H1 (cell line): ENCODE measurements around the gene CDK10. TPM values are rescaled to one million over a fixed set of nuclear protein-coding genes. Genes with fewer than 3 reads are reported as not detected.

Experiments used
- BACH1 ChIP-seq: IDR thresholded peaks from 2 replicates; pipeline ENCODE4 v1.6.1; 2012; ENCODE audit warnings: low read length, improper control_type of control experiment
- BRCA1 ChIP-seq: IDR thresholded peaks from 2 replicates; pipeline ENCODE4 v1.6.1; 2012; ENCODE audit warnings: low read depth, low read length, improper control_type of control experiment
- HDAC2 ChIP-seq, 2 experiments: fragments of 300-600 bp in 1 of 2; sonication (generic) in 1 of 2; IDR thresholded peaks; 2 replicates each; pipeline ENCODE4 v1.6.1; 2011 to 2012; ENCODE audit warnings: low read depth in 2 of 2, low read length in 2 of 2, mild to moderate bottlenecking in 2 of 2, moderate library complexity in 2 of 2, borderline replicate concordance in 1 of 2, inconsistent platforms in 1 of 2
- KDM4A ChIP-seq: IDR thresholded peaks from one replicate; pipeline ENCODE4 v1.7.1; 2012; ENCODE audit warnings: low read depth, mild to moderate bottlenecking, moderate library complexity, low read length, inconsistent platforms; ENCODE audit not compliant: severe bottlenecking
- POLR2A ChIP-seq, 2 experiments: IDR thresholded peaks; 1 replicate in 1 of 2; 2 replicates in 1 of 2; pipeline ENCODE4 v1.6.1; 2011; ENCODE audit warnings: low read depth in 2 of 2, low read length in 2 of 2, mild to moderate bottlenecking in 2 of 2; ENCODE audit errors: control extremely low read depth in 1 of 2
- SIX5 ChIP-seq: IDR thresholded peaks from 2 replicates; pipeline ENCODE4 v1.6.1; 2011; ENCODE audit warnings: mild to moderate bottlenecking, low read depth, low read length
- polyA plus RNA-seq, 7 experiments: library from polyadenylated mRNA; depleted of rRNA in 3 of 7; stranded (reverse) in 5 of 7; unstranded in 2 of 7; fragments of >200 nt in 5 of 7; fragments of 200-250 nt in 2 of 7; gene quantifications; 1 replicate in 5 of 7; 2 replicates in 1 of 7; 4 replicates in 1 of 7; pipeline versions ENCODE4 v1.2.1 to v1.2.3, GENCODE V29; 2011 to 2013; ENCODE audit warnings: missing spikeins in 2 of 7, mixed read lengths in 2 of 7
- total RNA-seq: library from RNA; stranded (reverse); fragmentation: NEBNext Ultra II Directional; extraction: Animal tissue kit (Norgen Biotek cat#: 25700); gene quantifications from 2 replicates; pipeline ENCODE4 v1.2.1, GENCODE V29; 2021
- TF ChIP-seq, protein P1 (sequence below): fragments of 300-600 bp; sonication (generic); IDR thresholded peaks from 2 replicates; pipeline ENCODE4 v1.7.1; 2012; ENCODE audit warnings: low read length, moderate library complexity, mild to moderate bottlenecking, inconsistent platforms; ENCODE audit not compliant: insufficient replicate concordance
- TF ChIP-seq, protein P2 (sequence below): IDR thresholded peaks from 2 replicates; pipeline ENCODE4 v1.6.1; 2012; ENCODE audit warnings: low read length, inconsistent platforms
- TF ChIP-seq, protein P3 (sequence below): IDR thresholded peaks from 2 replicates; pipeline ENCODE4 v1.6.1; 2012; ENCODE audit warnings: inconsistent platforms

Gene CDK10
- total and polyA plus RNA-seq, 2 of the 8 experiments (the other 6 are each of a cell fraction or from before 2014, with no cell fraction given), result 49.5 to 83.9 TPM

DNA sequence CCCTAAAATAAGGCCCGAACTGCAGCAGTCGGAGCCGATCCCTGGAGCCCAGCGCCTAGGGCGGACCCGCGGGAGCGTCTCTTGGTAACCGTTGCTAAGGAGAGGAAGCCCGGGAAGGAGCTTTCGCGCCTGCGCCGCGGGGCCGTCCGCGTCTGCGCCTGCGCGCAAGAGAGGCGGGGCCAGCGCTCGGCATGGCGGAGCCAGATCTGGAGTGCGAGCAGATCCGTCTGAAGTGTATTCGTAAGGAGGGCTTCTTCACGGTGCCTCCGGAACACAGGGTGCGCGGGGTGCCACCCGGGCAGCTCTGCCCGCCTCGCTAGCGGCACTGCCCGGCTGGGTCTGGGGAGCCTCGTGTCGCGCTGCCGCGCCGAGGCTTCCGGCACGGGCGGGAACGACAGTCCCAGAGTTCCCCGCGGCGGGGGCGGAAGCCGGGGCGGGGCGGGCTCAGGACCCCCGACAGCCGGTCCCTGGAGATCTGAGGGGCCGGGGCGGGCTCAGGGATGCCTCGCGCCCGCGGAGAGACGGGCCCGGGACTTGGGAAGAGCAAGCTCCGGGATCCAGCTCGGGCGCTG is at the start of gene CDK10 (continued):
- TF ChIP-seq, protein P1, sequence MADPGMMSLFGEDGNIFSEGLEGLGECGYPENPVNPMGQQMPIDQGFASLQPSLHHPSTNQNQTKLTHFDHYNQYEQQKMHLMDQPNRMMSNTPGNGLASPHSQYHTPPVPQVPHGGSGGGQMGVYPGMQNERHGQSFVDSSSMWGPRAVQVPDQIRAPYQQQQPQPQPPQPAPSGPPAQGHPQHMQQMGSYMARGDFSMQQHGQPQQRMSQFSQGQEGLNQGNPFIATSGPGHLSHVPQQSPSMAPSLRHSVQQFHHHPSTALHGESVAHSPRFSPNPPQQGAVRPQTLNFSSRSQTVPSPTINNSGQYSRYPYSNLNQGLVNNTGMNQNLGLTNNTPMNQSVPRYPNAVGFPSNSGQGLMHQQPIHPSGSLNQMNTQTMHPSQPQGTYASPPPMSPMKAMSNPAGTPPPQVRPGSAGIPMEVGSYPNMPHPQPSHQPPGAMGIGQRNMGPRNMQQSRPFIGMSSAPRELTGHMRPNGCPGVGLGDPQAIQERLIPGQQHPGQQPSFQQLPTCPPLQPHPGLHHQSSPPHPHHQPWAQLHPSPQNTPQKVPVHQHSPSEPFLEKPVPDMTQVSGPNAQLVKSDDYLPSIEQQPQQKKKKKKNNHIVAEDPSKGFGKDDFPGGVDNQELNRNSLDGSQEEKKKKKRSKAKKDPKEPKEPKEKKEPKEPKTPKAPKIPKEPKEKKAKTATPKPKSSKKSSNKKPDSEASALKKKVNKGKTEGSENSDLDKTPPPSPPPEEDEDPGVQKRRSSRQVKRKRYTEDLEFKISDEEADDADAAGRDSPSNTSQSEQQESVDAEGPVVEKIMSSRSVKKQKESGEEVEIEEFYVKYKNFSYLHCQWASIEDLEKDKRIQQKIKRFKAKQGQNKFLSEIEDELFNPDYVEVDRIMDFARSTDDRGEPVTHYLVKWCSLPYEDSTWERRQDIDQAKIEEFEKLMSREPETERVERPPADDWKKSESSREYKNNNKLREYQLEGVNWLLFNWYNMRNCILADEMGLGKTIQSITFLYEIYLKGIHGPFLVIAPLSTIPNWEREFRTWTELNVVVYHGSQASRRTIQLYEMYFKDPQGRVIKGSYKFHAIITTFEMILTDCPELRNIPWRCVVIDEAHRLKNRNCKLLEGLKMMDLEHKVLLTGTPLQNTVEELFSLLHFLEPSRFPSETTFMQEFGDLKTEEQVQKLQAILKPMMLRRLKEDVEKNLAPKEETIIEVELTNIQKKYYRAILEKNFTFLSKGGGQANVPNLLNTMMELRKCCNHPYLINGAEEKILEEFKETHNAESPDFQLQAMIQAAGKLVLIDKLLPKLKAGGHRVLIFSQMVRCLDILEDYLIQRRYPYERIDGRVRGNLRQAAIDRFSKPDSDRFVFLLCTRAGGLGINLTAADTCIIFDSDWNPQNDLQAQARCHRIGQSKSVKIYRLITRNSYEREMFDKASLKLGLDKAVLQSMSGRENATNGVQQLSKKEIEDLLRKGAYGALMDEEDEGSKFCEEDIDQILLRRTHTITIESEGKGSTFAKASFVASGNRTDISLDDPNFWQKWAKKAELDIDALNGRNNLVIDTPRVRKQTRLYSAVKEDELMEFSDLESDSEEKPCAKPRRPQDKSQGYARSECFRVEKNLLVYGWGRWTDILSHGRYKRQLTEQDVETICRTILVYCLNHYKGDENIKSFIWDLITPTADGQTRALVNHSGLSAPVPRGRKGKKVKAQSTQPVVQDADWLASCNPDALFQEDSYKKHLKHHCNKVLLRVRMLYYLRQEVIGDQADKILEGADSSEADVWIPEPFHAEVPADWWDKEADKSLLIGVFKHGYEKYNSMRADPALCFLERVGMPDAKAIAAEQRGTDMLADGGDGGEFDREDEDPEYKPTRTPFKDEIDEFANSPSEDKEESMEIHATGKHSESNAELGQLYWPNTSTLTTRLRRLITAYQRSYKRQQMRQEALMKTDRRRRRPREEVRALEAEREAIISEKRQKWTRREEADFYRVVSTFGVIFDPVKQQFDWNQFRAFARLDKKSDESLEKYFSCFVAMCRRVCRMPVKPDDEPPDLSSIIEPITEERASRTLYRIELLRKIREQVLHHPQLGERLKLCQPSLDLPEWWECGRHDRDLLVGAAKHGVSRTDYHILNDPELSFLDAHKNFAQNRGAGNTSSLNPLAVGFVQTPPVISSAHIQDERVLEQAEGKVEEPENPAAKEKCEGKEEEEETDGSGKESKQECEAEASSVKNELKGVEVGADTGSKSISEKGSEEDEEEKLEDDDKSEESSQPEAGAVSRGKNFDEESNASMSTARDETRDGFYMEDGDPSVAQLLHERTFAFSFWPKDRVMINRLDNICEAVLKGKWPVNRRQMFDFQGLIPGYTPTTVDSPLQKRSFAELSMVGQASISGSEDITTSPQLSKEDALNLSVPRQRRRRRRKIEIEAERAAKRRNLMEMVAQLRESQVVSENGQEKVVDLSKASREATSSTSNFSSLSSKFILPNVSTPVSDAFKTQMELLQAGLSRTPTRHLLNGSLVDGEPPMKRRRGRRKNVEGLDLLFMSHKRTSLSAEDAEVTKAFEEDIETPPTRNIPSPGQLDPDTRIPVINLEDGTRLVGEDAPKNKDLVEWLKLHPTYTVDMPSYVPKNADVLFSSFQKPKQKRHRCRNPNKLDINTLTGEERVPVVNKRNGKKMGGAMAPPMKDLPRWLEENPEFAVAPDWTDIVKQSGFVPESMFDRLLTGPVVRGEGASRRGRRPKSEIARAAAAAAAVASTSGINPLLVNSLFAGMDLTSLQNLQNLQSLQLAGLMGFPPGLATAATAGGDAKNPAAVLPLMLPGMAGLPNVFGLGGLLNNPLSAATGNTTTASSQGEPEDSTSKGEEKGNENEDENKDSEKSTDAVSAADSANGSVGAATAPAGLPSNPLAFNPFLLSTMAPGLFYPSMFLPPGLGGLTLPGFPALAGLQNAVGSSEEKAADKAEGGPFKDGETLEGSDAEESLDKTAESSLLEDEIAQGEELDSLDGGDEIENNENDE, result no peak
- no peak for TF ChIP-seq HDAC2 (IDR thresholded peaks at IDR 0.05; ENCODE audit: borderline replicate concordance in 1 of 2, low read depth in 2 of 2, low read length in 2 of 2)
- peak; percentile 73 for TF ChIP-seq KDM4A
- peak; percentile 84 to 85 for TF ChIP-seq POLR2A (IDR thresholded peaks at IDR 0.05; ENCODE audit: control extremely low read depth in 1 of 2, low read depth in 2 of 2, low read length in 2 of 2)
- TF ChIP-seq, protein P2, sequence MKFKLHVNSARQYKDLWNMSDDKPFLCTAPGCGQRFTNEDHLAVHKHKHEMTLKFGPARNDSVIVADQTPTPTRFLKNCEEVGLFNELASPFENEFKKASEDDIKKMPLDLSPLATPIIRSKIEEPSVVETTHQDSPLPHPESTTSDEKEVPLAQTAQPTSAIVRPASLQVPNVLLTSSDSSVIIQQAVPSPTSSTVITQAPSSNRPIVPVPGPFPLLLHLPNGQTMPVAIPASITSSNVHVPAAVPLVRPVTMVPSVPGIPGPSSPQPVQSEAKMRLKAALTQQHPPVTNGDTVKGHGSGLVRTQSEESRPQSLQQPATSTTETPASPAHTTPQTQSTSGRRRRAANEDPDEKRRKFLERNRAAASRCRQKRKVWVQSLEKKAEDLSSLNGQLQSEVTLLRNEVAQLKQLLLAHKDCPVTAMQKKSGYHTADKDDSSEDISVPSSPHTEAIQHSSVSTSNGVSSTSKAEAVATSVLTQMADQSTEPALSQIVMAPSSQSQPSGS, result no peak
- no peak for TF ChIP-seq BACH1
- TF ChIP-seq SIX5, result no peak
- no peak for TF ChIP-seq BRCA1
- TF ChIP-seq, protein P3, sequence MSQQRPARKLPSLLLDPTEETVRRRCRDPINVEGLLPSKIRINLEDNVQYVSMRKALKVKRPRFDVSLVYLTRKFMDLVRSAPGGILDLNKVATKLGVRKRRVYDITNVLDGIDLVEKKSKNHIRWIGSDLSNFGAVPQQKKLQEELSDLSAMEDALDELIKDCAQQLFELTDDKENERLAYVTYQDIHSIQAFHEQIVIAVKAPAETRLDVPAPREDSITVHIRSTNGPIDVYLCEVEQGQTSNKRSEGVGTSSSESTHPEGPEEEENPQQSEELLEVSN, result peak; percentile 99
